DOHH2 (cell line): ENCODE results near the gene PLPP3.

Source experiments
- H3F3A ChIP-seq: fragments of 200-600 bp; sonication (generic), shearing (Covaris generic); 2 replicates; pipeline ENCODE4 v1.6.0; 2016; ENCODE audit warnings: antibody characterized with exemption, mild to moderate bottlenecking; ENCODE audit not compliant: control insufficient read depth, insufficient read depth
- H3K27ac ChIP-seq: fragments of 200-600 bp; sonication (generic); 2 replicates; pipeline ENCODE4 v1.5.1; 2014; ENCODE audit warnings: low read depth, mild to moderate bottlenecking, low read length, moderate library complexity
- H3K27me3 ChIP-seq: fragments of 200-600 bp; sonication (generic); 2 replicates; pipeline ENCODE4 v1.6.1; 2014; ENCODE audit warnings: mild to moderate bottlenecking, low read length, mixed read lengths; ENCODE audit not compliant: control insufficient read depth
- H3K36me3 ChIP-seq: fragments of 200-600 bp; sonication (generic); 2 replicates; pipeline ENCODE4 v1.6.1; 2014; ENCODE audit warnings: mild to moderate bottlenecking, low read length, moderate library complexity, mixed read lengths; ENCODE audit not compliant: control insufficient read depth
- H3K4me1 ChIP-seq: fragments of 200-600 bp; sonication (generic); 2 replicates; pipeline ENCODE4 v1.6.1; 2014; ENCODE audit warnings: mild to moderate bottlenecking, low read length, mixed read lengths; ENCODE audit not compliant: control insufficient read depth
- H3K4me2 ChIP-seq: fragments of 200-600 bp; sonication (generic); 2 replicates; pipeline ENCODE4 v1.6.0; 2014; ENCODE audit warnings: mild to moderate bottlenecking, low read length, moderate library complexity
- H3K4me3 ChIP-seq: fragments of 200-600 bp; sonication (generic); 2 replicates; pipeline ENCODE4 v1.5.1; 2014; ENCODE audit warnings: mild to moderate bottlenecking, low read length, mixed read lengths
- H3K79me2 ChIP-seq: fragments of 200-600 bp; sonication (generic); 2 replicates; pipeline ENCODE4 v1.6.1; 2014; ENCODE audit warnings: mild to moderate bottlenecking, low read length, mixed read lengths; ENCODE audit not compliant: control insufficient read depth
- H3K9me2 ChIP-seq: fragments of 200-600 bp; sonication (generic); replicated peaks from 2 replicates; pipeline ENCODE4 v1.6.1; 2014; ENCODE audit warnings: mild to moderate bottlenecking, low read length, mixed read lengths; ENCODE audit not compliant: control insufficient read depth
- H3K9me3 ChIP-seq: fragments of 200-600 bp; sonication (generic); 2 replicates; pipeline ENCODE4 v1.6.1; 2014; ENCODE audit warnings: antibody characterized with exemption, low read length, mixed read lengths; ENCODE audit not compliant: control insufficient read depth, insufficient read depth
- H4K20me1 ChIP-seq: fragments of 200-600 bp; sonication (generic); 2 replicates; pipeline ENCODE4 v1.6.0; 2014; ENCODE audit warnings: low read depth, mild to moderate bottlenecking, antibody characterized with exemption, low read length, moderate library complexity; ENCODE audit not compliant: control insufficient read depth, insufficient read depth
- CTCF ChIP-seq: fragments of 200-600 bp; sonication (generic); IDR thresholded peaks from one replicate; pipeline ENCODE4 v1.5.1; 2014; ENCODE audit warnings: antibody characterized with exemption, mild to moderate bottlenecking, low read depth, low read length; ENCODE audit not compliant: poor library complexity, severe bottlenecking
- EZH2phosphoT487 ChIP-seq: fragments of 200-600 bp; sonication (generic); IDR thresholded peaks from 2 replicates; pipeline ENCODE4 v1.6.1; 2017; ENCODE audit warnings: borderline replicate concordance, mild to moderate bottlenecking, antibody characterized with exemption, low read length, moderate library complexity, mixed read lengths

PLPP3 gene

GRCh38 chr1:56551691-56552090 lies 27.7 kb downstream of the PLPP3 start:
- Histone ChIP-seq H3K9me3 (no peaks in the 10 kb centered on the region), H3K36me3 (no peaks in the 10 kb centered on the region), H3K79me2 (no peaks in the 10 kb centered on the region), H3K4me3 (no peak overlapping the region), H3K9me2 (no peaks in the 10 kb centered on the region), H3F3A (no peaks in the 10 kb centered on the region), H3K4me1 (peaks cover 19% of the 10 kb centered on the region), H4K20me1 (no peaks in the 10 kb centered on the region), H3K4me2 (no peak overlapping the region), H3K27ac (no peak overlapping the region), H3K27me3 (no peaks in the 10 kb centered on the region)
- no peak for TF ChIP-seq CTCF
- TF ChIP-seq EZH2phosphoT487 = no peak

- no peaks in the 10 kb centered on the region for H3K27me3 ChIP-seq
- H3K36me3 ChIP-seq = no peaks in the 10 kb centered on the region
- H3K79me2 ChIP-seq = no peaks in the 10 kb centered on the region
- no peaks in the 10 kb centered on the region for H3F3A ChIP-seq
- H3K4me2 ChIP-seq = no peak overlapping the region
- H3K4me3 ChIP-seq = no peak overlapping the region
- no peaks in the 10 kb centered on the region for H3K9me2 ChIP-seq
- peaks cover 11% of the 10 kb centered on the region for H3K4me1 ChIP-seq
- TF ChIP-seq EZH2phosphoT487 (no peak), CTCF (no peak)
- H3K9me3 ChIP-seq = no peaks in the 10 kb centered on the region
- H3K27ac ChIP-seq = no peak overlapping the region
- H4K20me1 ChIP-seq = no peaks in the 10 kb centered on the region
Measured at GRCh38 chr1:56550859-56551188, 28.5 kb downstream of the PLPP3 start.

DNA sequence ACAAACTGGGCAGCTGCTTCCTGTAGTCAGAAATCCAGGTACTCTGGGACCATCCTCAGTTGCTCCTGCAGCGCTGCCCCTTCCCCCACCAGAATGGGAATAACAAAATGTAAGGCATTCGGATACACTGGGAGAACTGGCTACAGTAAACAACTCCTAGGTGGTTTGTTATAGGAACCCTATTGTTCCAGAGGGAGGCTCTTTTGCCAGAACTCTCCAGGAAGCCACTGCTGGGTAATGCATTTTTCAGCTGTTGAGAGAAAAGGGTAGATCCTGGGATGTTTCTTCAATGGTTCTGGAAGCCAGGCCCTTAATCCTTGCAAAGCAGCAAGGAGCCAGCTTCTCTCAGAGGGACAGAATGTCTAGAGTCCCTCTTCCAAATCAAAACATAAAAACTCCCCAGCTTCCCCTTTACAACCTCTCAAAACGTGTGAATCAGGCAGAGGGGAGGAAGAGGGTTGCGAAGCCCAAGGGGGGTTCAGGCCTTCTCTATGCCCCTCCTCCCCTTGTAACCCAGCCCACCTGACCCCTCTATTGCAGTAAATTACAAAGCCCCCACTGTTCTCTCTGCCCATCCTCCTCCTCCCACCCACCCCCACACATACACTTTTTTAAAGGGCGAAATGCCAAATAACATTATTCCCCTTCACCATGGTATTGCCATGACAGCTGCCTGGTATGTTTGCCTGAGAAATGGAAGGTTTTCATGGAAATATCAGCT lies 29.1 kb downstream of the PLPP3 start:
- Histone ChIP-seq H3K4me3 (no peak overlapping the region), H3K9me3 (no peaks in the 10 kb centered on the region), H3K27me3 (no peaks in the 10 kb centered on the region), H3K4me2 (no peak overlapping the region), H3K79me2 (no peaks in the 10 kb centered on the region), H3K36me3 (no peaks in the 10 kb centered on the region), H3K27ac (no peak overlapping the region), H3K4me1 (peaks cover 6% of the 10 kb centered on the region), H3F3A (no peaks in the 10 kb centered on the region), H3K9me2 (no peaks in the 10 kb centered on the region), H4K20me1 (no peaks in the 10 kb centered on the region)
- TF ChIP-seq CTCF (no peak), EZH2phosphoT487 (no peak)
